Activated CD4-positive, alpha-beta T cell treated with anti-CD3 and anti-CD28 coated beads, Interleukin-2, amount 50 U/mL, for 16 hours (primary cell): ENCODE data around the gene TMED8.
"Not testable (repeated sequence)": the region's sequence is repeated elsewhere in the genome, so short reads cannot be mapped to it uniquely, and the experiment has no call there.

Experiments used
- DNase-seq: peaks from one replicate; pipeline ENCODE4 v3.0.0-alpha.2; 2020

TMED8 gene

GRCh38 chr14:77356899-77357298 is 20.0 kb downstream of the TMED8 start:
- DNase-seq, result no peak

DNA sequence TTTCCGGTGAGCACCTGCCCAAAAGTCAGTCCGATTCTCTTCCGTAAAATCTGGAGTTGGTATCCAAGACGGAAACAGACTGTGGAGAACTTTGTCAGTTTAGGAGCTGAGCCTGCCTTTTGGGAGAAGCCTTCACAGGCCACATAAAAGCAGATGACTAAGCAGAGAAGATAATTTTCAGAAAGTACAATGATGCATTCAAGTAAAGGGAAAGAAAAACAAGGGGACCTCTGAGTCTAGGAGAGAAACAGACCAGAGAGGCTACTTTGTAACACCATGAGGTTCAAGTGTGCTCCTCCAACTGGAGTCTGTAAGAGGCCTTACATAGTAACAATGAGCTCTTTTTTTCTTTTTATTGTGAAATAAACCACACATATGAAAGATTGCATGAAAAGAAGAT is 21.1 kb downstream of the TMED8 start:
- no peak for DNase-seq

DNA sequence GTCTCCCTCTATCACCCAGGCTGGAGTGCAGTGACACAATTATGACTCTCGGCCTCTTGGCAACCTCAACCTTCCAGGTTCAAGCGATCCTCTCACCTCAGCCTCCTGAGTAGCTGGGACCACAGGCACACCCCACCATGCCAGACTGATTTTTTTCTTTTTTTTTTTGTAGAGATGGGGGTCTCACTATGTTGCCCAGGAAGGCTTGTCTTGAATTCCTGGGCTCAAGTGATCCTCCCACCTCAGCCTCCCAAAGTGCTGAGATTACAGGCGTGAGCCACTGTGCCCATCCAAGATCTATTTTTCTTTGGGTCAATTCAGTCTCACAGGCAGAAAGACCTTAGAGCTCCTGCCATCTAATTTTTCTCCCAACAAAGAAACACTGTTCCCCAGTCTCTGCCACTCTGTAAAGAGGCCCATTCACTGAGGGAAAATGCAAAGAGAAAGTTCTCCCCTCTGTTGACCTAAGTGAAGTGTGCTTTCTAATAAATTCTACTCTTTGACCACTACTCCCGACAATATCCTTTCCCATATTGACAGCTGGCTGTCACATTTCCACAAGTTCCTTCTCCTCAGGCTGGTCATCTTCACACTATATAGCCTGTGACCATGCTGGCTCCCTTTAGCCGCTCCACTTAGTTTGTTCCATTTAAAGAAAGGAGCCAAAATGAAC is 23.3 kb downstream of the TMED8 start:
- no peak for DNase-seq

- DNase-seq, result no peak
Measured at GRCh38 chr14:77347751-77348150, 29.1 kb downstream of the TMED8 start.

- no peak for DNase-seq
Measured at GRCh38 chr14:77346495-77346894, 30.4 kb downstream of the TMED8 start.

GRCh38 chr14:77344377-77344996 is 32.4 kb downstream of the TMED8 start:
- no peak for DNase-seq

DNA sequence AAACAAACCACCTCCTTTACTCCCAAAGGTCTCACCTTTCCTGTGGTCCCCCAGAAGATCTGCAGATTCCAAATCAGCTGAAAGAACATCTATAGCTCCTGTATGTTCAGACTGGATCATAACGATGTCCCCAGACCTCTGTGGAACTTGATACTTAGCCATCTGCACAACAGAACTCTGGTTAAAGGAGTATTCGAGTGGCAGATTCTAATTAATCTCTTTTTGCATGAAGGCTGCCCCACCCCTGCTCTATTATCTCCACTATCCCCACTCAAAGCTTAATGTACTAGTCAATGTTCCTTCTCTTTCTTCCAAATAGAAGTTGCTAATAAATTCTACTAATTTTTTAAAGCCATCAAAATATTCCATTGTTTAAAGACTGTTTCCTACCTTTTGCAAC is 33.2 kb downstream of the TMED8 start:
- no peak for DNase-seq

DNA sequence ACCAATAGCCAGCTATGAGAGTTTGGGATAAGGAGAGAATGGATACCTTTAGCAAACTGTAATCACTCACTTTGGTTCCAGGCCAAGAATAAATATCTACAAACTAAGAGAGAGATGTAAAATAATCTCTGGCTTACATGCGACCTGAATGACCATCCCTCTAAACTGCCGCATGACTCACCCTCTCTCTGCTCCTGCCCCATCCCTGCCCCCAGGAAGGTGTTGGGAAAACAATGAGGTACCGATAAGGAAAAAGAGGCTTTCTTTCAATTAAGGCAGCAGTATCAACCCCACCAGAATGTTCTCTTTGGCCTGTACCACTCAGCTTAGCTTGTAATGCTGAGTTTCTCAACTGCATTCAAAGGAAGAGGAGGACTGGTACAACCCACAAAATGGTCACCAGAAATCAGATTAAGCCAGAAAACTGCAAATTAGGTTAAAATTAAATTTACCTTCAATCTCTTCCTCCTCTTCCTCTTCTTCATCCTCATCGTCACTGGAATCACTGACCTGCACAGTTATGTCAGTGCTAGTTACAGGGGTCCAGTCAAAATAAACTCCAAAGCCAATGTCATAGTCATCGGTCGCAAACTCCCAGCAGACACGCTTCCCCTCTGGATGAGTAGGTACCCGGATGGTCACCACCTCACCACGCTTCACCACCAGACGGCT is 34.0 kb downstream of the TMED8 start:
- no peak for DNase-seq

GRCh38 chr14:77340389-77340788 is 36.5 kb downstream of the TMED8 start:
- DNase-seq, result no peak

DNA sequence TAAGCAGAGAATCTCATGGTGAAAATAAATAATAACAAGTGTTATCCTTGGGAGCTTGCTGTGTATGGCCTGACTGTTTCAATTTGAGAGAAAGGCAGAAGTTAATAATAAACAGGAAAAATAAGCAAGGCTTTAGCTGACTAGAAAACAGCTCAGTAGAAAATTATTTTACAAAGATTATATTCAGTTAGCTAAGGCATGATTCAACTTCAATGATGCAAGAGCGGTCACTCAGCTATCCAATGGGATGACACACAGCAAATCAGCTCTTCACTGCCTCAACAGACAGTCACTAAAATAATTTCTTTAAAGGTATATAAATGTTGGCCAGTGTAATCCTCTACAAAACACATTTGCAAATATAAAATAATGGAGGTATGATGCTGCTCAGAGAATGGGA is 37.5 kb downstream of the TMED8 start:
- DNase-seq, result no peak

DNA sequence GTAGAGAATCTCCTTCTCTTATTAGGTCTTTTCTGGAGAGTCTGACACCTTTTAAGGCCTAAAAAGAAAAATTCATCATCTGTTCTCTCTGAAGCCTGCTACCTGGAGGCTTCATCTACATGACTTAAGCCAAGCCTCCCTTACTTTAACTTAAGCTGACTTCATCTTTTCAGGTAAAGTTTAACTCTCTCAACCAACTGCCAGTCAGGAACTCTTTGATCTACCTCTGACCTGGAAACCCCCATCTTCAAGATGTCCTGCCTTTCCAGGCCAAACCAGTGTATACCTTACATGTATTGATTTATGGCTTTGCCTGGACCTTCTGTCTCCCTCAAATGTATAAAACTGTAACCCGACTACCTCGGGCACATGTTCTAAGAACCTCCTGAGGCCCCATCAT is 38.6 kb downstream of the TMED8 start:
- no peak for DNase-seq

DNA sequence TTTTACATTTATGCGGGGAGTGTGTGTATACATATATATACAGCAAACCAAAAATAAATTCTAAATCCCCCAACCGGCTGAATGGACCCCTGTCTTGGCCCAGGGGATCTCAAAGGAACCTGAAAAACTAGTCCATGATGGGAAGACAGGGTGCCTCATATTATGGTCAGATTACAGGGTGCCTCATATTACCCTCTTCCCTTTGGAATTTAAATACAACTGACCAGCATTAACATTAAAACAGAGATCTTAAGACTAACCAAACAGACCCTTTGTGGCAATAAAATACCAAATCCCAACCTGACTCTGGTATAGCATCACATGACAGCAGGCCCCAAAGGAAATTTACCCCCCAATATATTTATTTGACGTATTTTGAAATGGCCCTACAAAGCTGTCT is 39.0 kb downstream of the TMED8 start:
- no peak for DNase-seq

GRCh38 chr14:77337255-77337654 is 39.6 kb downstream of the TMED8 start:
- DNase-seq, result not testable (repeated sequence)

DNA sequence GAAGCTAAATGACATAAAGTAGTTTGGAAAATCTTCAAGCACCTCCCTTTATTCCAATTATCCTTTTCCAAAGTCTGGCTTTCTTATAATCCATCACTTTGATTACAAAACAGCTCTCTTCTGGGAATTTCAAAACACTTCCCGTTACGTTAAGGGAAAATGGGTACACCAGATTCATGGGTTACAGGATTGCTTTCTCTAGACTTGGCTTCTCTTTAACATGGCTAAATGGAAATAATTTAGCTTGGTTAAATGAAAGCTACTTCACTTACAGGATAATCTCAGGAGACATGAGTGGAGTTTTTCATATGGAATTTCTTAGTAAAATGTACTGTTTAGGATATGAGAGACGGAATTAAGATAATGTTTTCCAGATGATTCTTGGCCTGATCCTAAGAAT is 41.3 kb downstream of the TMED8 start:
- DNase-seq, result no peak

DNA sequence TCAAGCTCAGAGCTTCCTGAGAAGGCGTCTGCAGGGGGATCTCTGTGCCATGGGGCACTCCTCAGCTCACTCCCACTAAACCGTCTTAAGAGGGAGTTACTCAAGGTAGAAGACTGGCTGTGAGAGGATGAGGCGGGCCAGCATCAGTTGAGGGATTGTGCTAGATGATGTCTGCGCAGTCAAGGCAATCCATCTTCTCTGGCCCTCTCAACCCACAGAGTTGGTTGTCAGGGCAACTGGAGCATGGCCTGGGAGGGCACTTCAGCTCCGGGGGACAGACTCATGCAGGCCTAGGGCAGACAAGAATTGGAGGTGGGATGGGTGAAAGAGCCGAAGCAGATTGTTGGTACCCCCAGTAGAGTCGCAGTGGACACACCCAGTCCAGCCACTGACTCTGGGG is 47.0 kb downstream of the TMED8 start:
- no peak for DNase-seq

DNA sequence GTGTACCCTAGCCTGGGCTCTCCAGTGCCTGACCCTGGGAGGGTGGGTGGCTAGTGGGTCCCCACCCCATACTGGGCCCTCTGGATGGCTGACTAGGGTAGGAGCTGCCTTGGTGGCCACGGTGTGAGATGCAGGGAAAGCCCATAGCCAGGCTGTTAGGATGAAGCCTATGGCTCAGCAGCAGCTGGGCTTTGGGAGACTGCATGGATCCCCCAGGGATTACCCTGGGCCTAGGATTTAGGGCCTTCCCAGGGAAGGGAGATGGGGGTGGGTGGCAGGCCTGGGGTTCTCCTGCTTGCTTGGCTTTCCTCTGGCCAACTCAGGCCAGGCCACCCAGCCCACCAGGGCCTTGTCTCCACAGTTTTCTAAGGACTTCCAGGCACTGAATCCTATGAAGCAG is 49.8 kb downstream of the TMED8 start:
- DNase-seq, result no peak

DNA sequence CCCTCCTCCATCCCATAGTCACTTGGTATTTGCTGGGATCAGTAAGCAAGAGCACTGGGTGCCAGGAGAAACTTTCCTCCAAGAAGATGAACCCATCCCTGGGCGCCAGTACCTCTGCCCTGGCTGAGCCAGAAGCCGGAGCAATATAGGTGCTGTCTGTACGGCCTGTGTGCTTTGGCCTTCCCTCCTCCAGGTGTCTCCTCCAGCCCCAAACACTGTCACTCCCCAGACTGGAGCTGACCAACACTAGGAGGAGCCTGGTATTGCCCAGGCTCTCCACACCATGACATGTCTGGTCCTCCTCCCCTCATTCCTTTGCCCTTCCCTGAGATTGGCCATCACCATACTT is 51.2 kb downstream of the TMED8 start:
- no peak for DNase-seq

- DNase-seq, result no peak
Measured at GRCh38 chr14:77324816-77325745, 51.8 kb downstream of the TMED8 start.

DNA sequence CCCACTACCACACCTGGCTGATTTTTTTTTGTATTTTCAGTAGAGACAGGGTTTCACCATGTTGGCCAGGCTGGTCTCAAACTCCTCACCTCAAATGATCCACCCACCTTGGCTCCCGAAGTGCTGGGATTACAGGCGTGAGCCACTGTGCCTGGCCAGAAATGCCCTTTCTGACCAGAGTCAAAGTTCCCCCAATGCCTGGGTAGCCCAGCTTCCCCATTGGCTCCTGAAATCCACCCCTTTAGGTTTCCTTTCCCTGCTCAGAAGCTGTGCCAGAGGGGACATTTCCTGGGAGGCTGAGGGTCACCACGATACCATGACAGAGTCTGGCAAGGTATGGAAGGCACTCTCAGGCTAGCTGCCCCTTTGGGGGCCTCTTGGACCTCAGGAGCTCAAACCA is 52.6 kb downstream of the TMED8 start:
- no peak for DNase-seq

DNA sequence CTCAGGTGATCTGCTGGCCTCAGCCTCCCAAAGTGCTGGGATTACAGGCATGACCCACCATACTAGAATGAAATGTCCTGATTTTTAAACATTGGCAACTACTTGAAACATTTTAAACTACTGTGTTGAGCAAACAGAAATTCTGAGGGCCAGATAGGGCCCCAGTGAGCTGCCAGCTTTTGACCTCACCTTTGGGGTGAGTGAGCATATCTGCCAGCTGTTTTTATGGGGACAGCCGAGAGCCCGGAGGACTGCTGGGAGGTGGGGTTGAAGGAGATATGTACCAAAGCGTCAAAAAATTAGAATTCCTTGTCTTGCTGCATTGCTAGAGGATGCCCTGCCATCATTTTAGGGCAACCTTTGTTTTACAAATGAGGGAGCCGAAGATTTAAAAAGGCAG is 53.3 kb downstream of the TMED8 start:
- DNase-seq, result no peak

DNA sequence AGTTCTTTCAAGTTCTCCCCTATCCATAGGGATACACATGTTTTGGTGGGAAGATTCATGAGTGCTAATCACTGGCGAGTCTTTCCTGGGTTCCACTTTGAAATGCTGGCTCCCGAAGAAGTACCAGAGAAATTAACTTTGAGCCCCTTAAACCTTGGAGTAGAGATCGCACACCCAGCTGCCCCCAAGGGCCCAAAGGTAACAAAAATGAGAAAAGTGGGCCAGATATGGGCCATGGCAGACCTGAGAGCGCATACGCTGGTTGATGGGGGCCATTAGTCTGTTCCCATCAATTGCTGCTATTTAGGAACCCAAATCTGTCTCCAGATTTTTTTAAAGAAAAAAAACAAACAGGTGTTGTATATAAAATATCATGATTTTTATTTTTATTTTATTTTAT is 53.9 kb downstream of the TMED8 start:
- no peak for DNase-seq

DNA sequence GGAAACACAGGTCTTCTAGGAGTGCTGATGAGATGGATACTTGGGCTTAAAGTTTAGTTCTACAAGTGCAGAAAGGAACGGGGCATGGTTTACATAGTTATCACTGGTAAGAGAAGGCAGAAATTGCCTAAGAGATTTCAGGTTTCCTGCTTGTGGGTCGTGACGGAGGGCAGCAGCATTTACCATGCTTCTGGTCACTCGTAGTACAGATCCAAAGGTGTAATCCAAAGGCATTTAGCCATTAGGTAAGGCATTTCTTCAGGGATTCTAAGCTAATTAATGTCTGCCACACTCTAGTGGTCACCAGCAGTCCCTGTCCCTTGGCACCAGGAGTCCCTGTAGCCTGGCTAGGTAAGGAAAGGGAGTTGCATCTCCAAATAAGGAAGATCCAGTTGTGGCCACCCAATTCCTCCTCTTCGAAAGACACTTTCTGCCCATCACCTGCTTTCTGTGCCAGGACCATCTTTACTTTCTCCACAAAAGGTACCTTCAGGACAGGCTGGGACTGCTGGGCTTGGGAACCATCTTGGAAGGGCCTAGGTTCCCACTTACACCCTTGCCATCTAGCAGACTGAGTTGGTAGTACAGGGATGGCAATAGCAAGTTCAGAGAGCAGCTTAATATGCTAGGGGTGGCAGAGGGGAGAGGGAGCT is 54.5 kb downstream of the TMED8 start:
- DNase-seq, result no peak
